VCaP (cell line): ENCODE results near the gene CTBP2.

Source experiments
- H3K27ac ChIP-seq: fragments of 450-650 bp; 2 replicates; pipeline ENCODE4 v1.5.1; 2017
- CTCF ChIP-seq: fragments of 450-650 bp; conservative IDR thresholded peaks from 2 replicates; pipeline ENCODE4 v1.5.1; 2017; ENCODE audit warnings: mild to moderate bottlenecking, moderate library complexity

The CTBP2 gene

DNA sequence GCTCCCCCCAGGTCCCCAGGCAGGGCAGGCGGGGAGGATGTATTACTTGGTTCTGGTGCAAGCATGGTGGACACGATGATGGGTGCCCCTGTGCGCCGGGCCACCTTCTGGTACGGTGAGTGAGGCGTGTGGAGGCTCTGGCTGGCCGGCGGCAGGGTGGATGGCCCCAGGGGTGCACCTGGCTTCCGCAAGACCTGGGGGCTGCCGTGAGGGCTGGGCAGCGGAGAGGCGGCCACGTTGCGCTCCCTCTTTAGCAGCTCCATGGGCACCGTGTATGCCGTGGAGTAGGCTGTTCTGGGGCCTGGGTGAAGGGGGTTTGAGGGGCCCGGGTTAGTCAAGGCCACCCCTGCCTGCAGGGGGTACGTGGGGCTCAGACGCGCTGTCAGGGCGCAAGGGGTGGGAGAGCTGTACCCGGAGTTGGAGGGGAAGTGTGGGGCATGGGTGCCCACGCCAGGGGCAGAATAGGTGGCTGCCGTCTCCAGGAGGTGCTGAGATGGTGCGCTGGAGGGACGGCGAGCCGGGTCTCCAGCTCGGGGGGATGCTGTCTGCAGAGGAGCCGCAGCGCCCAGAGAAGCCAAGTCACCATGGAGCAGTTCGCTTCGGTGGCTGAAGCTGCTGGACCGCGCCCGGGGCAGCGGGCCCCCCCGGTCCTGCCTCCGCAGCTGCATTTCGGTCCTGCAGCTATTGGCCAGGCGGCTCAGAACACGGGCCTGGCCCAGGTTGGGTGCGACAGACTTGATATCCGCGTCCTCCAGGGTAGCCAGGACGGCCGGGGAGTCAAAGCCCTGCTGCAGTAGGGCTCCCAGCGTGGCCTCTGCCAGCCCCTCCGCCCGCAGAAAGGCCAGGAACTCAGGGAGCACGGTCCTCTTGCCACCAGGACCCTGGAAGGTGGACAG is 134.1 kb downstream of the CTBP2 start:
- no peak for TF ChIP-seq CTCF
- H3K27ac ChIP-seq: peak overlapping the region; percentile 87

DNA sequence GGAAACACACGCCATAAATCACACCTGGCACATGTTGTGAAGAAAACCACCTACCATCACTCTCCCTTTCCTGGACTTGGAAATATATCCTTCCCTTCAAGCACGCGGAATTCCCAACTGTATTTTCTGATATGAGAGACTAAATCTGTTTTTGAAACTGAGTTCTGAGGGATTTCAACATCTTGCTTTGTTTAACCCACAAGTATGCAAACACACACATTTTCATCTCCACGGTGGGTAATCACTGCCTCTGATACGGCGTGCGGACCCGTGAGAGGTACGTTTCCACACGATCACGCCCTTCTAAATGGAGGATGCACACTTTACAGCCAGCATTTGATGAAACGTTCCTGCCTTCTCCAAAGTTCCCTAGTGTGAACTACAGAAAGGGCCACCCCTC is 135.0 kb downstream of the CTBP2 start:
- no peak for TF ChIP-seq CTCF

DNA sequence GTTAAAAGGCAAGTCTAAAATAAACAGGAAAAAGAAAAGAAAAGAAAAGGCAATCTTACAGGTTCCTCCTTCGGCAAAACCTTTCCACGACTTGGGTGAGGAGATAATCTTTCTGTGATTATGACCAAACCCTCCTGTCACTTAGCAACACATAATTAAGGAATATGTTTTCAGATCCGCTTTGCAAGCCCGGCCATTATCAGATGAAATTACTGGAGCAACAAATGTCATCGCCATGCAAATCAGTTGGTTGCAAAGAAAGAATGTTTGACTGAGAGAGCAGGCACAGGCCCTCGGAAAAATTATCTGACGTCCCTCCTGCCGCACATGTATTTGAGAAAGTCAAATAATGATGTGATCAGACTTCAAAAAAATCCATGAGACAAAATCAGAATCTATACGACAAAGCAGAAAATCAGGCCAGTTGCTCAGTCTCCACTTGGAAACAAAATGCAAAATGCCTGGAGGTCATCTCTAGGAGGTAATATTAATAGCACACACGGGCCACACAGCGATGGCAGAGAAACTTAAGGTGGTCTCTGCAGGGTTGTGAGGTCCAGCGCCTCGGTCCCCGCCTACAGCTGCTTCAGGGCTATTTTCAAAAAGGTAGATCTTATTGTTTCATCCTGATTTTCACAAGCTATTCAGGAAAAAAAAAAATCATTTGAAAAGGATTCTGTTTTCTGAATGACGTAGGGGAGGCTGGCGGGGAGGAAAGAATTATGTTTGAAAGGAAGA is 135.7 kb downstream of the CTBP2 start:
- H3K27ac ChIP-seq: peak overlapping the region; percentile 87
- TF ChIP-seq CTCF: no peak

More for the DNA sequence above, 135.0 kb downstream of the CTBP2 start:
- H3K27ac ChIP-seq: peak overlapping the region; percentile 87

GRCh38 chr10:125023862-125024496 is 136.4 kb downstream of the CTBP2 start:
- peak overlapping the region; percentile 87 for H3K27ac ChIP-seq
- no peak for TF ChIP-seq CTCF

- peak overlapping the region; percentile 87 for H3K27ac ChIP-seq
- TF ChIP-seq CTCF: no peak
Measured at GRCh38 chr10:125023255-125023654, 137.1 kb downstream of the CTBP2 start.

GRCh38 chr10:125022671-125023070 is 137.7 kb downstream of the CTBP2 start:
- TF ChIP-seq CTCF: no peak
- H3K27ac ChIP-seq: peak overlapping the region; percentile 87
